HL-60/S4 treated with phorbol 12-myristate 13-acetate at 8.2 ng/mL for 4 days and 3 days (cell line): Measurements from ENCODE around the gene NCOA3.
"Not testable (repeated sequence)": the region's sequence is repeated elsewhere in the genome, so short reads cannot be mapped to it uniquely, and the experiment has no call there.

Experiments
- in situ Hi-C: fragments of 300-500 bp; cut with MboI; formaldehyde crosslinking; loops from 2 replicates; pipeline ENCODE4 v1.15.0; 2022; ENCODE audit warnings: low sequenced_read_pairs

Gene NCOA3

DNA sequence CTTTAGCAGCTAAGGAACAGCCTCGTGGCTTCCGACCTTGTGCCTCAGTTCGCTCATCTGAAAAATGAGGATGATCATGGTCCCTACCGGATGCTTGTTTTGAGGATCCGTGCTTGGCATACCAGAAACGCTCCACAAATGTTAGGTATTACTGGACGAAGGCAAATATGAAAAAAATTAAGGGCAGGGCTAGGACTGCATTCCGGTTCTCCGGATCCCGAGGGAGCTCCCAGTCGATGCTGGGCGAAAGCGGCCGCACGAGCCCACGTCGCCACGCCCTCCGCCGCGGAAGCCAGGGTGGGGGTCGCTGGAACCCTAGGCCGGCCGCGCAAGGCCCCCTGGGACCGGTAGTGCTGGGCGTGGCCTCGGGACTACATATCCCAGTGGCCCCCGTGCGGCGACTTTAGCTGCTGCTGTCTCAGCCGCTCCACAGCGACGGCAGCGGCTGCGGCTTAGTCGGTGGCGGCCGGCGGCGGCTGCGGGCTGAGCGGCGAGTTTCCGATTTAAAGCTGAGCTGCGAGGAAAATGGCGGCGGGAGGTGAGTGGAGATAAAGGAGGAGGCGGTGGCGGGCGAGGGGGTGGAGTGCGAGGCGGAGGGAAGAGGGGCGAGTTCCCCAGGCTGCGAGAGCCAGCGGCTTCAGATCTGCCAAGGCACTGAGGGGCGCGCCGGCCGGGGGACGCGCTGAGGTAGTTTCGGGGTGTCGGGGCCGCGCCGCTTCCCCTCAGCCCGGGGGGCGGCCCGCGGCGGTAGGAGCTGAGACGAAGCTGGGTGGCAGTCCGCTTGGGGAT, at the start of gene NCOA3:
NCOA3 (plus strand) TSS at position 406 of the 789 bp plus-strand sequence. CDS start 120,361 bp downstream, outside the sequence.
- in situ Hi-C loops: no loop called here

DNA sequence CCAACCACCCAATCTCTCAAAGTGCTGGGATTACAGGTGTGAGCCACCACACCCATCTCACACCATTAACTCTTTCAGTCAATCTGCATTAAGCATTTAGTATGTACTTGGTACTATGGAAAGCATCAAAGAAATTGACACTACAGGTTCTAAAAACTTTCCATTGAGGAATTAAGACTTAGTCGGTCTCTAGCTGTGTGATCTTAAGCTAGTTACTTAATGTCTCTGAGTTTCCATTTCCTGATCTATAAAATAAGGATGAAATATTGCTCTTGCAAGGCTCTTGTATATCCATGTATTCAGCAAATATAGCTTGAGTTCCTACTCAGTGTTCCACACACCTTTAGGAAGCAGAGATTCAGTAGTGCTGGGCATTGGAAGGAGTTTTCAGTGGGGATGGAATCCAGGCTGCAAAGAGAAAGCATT, 48.9 kb upstream of the NCOA3 start:
- in situ Hi-C loops: no loop called here

DNA sequence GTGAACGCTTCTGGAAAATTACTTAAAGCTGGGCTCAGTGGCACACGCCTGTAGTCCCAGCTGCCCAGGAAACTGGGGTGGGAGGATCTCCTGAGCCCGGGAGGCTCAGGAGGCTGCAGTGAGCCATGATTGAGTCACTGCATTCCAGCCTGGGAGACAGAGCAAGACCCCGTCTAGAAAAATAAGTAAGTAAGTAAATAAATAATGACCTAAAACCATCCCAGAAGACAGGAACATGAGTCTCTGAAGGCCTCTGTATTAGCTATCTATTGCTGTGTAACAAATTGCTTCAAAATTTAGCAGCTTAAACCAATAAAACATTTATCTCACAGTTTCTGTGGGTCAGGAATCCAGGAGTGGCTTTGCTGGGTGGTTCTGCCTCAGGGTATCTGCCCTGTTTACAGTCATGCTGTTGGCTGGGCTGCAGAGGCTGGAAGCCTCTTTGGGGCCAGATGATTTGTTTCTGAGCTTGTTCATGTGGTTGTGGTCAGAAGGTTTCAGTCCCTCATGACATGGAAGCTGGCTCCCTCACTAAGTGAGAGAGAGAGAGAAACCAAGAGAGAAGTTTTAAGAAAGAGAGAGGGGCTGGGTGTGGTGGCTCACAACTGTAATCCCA, 48.4 kb upstream of the NCOA3 start:
- in situ Hi-C loops: no loop called here

DNA sequence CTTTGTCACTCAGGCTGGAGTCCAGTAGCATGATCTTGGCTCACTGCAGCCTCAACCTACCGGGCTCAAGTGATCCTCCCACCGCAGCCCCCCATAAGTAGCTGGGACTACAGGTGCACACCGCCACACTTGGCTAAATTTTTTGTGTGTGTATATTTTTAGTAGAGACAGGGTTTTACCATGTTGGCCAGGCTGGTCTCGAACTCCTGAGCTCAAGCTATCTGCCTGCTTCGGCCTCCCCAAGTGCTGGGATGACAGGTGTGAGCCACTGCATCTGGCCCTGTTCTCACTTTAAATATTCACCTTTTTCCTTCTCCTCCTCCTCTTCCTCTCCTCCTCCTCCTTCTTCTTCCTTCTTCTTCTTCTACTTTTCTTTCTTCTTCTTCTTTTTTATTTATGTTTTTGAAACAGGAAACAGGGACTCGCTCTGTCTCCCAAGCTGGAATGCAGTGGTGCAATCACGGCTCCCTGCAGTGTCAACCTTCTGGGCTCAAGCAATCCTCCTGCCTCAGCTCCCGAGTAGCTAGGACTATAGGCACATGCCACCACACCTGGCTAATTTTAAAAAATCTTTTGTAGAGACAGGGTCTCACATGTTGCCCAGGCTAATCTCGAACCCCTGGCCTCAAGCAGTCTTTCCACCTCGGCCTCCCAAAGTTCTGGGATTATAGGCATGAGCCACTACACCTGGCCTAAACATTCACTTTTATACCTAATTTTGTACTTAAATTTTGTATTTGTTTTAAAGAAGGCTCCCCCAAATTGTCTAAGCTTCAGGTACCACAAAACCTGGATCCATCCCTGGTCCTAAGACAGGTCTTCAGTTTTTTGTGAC, 47.2 kb upstream of the NCOA3 start:
- in situ Hi-C loops: no loop called here

DNA sequence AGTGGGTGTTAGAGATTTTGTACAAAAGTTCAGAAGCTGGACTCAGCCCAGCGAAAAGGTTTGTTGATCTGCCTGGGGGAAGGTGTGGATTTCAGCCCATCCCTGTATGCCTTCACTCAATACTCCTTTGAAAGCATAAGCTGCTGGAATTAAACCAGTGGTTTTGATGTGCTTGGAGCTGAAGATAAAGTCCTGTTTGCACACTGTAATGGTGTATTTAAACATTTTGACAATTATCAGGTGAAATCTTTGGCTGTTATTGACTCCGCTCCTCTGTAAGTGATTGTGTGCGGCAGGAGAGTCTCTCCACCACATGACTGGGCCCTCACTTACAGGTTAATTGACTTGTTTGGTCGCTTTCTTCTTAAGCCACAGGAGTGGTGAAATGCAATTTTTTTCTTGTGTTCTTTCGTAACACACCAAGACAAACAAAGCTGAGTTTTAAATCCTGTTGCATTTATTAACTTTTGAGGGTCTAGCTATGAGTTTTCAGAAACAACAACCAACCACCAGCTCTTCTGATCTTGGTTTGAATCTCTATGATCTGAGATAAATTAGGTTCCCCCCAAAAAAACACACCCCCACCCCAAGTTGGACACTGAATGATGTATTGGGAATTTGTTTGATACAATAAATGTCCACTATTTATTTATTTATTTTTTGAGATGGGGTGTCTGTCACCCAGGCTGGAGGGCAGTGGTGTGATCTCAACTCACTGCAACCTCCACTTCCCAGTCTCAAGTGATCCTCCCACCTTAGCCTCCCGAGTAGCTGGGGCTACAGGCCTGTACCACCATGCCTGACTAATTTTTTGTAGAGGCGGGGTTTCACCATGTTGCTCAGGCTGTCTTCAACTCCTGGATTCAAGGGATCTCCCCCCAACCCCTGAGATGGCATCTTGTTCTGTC, 46.3 kb upstream of the NCOA3 start:
- in situ Hi-C loops: no loop called here

DNA sequence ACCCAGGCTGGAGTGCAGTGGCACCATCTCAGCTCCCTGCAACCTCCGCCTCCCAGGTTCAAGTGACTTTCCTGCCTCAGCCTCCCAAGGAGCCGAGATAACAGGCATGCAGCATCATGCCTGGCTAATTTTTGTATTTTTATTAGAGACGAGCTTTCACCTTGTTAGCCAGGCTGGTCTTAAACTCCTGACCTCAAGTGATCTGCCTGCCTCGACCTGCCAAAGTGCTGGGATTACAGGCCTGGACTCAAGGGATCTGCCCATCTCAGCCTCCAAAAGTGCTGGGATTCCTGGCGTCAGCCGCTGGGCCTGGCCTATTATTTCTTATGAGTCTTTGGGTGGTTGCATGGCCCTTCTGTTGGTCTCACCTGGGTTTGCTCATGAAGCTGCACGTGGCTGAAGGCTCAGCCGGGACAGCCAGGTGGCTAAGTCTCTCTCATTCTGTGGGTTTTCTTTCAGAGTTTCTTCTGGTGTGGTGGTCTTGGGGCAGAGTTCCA, 45.6 kb upstream of the NCOA3 start:
- in situ Hi-C loops: no loop called here

DNA sequence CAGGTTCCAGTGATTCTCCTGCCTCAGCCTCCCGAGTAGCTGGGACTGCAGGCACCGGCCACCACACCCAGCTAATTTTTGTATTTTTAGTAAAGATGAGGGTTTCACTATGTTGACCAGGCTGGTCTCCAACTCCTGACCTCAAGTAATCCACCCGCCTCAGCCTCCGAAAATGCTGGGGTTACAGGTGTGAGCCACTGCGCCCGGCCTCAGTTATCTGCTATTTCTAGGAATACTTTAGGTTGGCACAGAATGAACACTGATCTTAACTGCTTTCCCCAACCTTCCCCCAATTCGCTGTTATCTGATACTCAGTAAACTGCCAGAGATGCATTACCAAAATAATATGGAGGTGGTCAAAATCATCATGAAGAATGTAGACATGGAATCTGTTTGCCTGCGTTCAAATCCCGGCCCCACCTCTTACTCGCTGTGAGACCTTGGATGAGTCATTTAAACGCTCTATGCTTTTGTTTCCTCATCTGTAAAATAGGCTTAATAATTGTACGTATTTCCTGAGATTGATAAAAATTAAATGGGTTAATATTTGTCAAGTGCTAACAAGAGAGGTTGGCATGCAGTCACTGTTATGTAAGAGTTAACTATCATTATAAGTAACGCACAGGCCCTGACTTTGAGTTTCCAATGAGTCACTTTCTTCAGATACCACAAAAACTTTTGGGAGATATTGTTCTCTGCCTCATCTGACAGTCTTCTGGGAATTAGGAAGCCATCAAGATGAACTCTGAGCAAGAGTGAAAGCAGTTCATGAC, 44.5 kb upstream of the NCOA3 start:
- in situ Hi-C loops: no loop called here

DNA sequence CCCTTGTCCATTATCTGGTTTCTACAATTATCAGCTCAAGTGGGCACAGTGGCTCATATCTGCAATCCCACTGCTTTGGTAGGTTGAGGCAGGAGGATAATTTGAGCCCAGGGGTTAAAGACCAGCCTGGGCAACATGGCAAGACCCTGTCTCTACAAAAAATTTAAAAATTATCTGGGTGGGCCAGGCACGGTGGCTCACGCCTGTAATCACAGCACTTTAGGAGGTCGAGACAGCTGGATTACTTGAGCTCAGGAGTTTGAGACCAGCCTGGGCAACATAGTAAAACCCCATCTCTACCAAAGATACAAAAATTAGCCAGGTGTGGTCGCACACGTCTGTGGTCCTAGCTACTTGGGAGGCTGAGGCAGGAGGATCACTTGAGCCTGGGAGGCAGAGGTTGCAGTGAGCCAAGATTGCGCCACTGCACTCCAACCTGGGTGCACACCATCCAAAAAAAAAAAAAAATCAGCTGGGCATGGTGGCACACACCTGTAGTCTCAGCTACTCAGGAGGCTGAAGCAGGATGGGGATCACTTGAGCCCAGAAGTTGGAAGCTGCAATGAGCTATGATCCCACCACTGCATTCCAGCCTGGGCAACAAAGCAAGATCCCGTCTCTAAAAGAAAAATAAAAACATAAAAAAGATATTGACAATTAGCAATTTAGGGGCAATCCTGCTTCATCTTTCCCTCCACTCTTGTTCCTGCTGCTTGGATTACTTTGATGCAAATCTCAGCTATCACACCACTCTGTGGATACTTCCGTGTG, 43.2 kb upstream of the NCOA3 start:
- in situ Hi-C loops: not testable (repeated sequence)

DNA sequence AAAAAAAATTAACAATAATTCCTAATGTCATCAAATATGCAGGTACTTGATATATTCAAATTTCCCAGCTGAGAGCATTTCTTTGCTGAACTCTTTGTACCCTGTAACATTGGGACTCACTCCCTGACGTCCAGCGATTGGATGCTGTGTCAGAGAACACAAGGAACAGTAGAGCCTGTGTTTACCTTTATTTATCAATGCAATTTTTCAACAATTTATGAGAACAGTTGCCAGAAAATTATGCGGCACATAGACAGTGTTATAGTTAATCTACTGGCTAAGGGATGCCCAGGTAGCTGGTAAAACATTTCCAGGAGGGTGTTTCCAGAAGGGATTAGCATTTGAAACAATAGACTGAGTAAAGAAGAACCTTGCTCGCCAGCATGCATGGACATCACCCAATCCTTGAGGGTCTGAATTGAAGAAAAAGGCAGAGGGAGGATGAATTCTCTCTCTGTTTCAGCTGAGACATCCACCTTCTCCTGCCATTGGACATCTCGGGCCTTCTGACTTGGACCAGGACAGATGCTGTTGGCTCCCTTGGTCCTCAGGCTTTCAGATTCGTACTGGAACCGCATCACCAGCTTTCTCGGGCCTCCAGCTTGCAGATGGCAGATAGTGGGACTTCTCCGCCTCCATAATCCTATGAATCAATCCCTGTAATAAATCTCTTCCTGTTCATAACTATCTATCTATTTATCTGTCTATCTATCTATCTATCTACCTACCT, 42.2 kb upstream of the NCOA3 start:
- in situ Hi-C loops: no loop called here

DNA sequence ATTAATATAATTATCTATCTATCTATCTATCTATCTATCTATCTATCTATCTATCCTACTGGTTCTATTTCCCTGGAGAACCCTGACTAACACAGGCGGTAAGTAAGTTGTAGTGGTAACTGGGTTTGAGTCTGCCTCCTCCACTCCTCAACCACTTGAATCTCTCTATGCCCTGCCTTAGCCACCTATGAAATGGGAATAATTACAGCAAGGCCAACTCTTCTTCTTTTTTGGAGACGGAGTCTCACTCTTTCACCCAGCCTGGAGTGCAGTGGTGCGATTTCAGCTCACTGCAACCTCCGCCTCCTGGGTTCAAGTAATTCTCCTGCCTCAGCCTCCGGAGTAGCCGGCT, 41.0 kb upstream of the NCOA3 start:
- in situ Hi-C loops: not testable (repeated sequence)

DNA sequence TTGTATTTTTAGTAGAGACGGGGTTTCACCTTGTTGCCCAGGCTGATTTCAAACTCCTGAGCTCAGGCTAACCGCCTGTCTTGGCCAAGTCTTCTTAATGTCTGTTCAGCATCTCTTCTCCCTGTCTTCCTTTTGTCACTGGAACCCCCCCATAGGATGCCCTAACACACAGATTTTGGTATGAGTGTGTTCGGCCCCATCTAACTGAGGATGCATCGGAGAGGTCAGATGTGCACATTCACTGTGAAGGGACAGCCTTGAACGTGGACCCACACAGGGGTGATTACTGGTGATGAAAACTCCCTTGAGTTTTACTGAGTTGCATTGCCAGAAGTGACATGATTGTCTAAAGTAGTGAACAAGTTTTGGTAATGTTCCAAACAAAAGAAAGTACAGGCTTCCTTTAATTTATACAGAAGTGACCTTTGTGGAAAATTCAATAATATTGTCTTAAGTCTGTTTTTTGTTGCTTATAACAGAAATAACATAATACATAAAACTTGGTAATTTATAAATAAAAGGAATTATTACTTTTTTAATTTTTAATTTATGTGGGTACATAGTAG, 40.5 kb upstream of the NCOA3 start:
- in situ Hi-C loops: no loop called here

DNA sequence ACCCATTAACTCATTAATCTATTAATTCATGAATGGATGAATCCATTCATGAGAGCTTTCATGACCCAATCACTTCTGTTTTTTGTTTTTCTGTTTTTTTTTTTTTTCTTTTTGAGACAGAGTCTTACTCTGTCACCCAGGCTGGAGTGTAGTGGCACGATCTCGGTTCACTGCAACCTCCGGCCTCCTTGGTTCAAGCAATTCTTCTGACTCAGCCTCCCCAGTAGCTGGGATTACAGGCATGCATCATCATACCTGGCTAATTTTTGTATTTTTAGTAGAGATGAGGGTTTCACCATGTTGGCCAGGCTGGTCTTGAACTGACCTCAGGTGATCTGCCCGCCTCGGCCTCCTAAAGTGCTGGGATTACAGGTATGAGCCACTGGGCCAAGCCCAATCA, 39.8 kb upstream of the NCOA3 start:
- in situ Hi-C loops: not testable (repeated sequence)

DNA sequence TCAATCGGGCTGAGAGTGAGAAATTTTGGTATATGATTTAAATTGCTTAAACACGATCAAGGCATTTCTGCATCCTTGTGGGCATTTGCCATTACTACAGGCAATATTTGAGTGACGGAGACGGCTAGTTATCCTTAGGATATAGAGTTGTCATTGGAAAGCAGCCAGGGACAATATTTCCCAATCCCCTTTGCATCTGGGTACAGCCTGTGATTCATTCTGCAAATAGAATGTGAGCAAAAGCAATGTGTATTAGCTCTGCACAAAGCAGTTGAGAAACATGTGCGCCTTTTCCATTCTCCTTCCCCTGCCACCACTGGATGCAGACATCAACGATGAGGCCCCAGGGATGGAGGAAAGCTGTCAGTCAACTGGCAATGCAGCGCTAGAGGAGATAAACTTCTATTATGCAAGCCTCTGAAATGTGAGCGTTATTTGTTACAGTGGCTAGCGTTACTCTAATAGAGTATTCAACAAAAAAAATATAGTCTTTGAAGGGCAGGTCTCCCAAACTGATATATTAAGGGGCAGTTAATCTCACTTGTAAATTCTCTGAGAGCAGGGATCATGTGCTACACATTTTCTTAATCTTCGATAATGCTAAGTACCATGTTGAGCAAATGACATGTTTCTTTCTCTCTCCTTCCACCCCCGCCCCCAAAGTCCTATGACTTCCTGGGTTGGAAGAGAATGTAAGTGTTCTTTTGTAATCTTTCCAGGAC, 37.1 kb upstream of the NCOA3 start:
- in situ Hi-C loops: no loop called here

DNA sequence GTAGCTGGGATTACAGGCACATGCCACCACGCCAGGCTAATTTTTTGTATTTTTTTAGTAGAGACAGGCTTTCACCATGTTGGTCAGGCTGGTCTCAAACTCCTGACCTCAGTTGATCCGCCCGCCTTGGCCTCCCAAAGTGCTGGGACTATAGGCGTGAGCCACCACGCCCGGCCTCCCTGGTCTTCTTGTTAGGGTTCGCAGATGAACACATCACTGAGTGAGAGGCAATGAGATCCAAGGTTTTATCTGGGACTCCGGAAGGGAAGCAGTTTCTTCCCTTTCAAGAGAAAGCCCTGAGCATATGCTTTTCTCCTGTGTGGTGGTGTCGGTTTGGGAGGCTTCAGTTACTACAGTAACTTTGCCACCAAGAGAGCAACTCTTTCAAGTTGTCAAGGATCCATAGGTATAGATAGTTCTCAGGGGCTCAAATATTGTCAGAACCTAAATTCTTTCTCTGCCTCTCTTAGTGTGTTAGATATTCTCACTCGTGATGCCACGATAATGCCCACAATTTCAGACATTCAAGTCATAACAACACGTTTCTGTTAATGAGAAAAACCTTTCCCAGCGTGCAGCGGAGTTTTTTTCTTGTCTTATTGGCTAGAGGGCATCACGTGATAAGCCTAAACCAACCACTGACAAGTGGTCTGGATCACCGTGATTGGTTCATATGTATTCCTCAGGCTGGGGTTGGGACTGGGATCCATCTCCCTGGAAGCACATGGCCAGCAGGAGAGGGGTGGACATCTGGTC, 36.2 kb upstream of the NCOA3 start:
- in situ Hi-C loops: no loop called here

DNA sequence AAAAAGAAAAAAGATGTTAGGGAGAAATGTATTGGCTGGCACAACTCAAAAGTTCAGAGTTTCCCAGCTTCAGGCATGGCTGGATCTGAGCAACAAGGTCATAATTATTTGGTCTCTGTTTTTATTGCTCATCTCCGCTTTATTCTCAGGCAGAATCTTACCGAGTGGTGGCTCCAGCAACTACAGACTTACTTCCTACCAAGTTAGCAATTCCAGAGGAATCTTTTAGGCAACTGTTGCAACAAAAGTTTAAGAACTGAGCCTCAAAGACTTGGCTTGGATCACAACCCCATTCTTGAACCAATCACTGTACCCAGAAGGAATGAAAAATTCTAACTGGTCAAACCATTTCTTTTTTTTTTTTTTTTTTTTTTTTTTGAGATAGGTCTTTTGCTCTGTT, 35.5 kb upstream of the NCOA3 start:
- in situ Hi-C loops: no loop called here

DNA sequence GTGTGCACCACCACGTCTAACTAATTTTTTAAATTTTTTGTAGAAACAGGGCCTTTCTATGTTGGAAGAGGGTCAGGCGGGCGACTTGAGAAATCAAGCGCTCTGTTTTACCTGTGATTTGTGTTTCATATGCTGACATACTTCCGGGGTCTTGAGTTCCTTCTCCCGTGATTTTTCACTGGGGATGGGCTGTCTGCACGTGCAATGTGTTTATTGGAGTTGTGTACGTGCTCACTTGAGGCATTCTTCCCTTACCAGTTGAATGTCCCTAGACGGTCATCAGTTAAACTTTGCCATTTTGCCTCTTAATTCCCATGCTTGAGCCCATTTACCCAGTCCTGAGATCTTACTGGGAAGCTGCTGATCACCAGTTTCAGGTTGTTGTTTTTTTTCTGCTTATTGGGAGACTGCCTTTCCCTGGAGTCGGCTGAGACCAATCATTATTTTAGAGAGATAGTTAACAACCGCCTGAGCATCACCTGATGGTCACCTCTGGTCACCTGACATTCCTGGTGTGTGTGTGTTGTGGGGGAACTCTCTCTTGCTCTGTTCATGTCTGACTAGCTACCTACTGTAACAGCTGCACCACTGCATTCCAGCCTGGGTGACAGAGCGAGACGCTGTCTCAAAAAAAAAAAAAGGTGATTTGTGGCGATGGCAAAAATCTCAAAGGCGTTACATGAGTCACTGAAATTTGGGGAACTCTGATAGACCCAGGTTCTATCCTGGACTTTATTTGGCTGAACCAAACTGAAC, 34.8 kb upstream of the NCOA3 start:
- in situ Hi-C loops: no loop called here
